ENCODE results near the gene OLFML2A. TPM values are rescaled to one million over a fixed set of nuclear protein-coding genes. Genes with fewer than 3 reads are reported as not detected.
A peak's percentile ranks its signal among the peaks of the same experiment; 100 is the strongest.
"Not testable (repeated sequence)": the region's sequence is repeated elsewhere in the genome, so short reads cannot be mapped to it uniquely, and the experiment has no call there.

Gene OLFML2A
- total RNA-seq, 1 experiment from 2014 or later = 14.2 TPM

DNA sequence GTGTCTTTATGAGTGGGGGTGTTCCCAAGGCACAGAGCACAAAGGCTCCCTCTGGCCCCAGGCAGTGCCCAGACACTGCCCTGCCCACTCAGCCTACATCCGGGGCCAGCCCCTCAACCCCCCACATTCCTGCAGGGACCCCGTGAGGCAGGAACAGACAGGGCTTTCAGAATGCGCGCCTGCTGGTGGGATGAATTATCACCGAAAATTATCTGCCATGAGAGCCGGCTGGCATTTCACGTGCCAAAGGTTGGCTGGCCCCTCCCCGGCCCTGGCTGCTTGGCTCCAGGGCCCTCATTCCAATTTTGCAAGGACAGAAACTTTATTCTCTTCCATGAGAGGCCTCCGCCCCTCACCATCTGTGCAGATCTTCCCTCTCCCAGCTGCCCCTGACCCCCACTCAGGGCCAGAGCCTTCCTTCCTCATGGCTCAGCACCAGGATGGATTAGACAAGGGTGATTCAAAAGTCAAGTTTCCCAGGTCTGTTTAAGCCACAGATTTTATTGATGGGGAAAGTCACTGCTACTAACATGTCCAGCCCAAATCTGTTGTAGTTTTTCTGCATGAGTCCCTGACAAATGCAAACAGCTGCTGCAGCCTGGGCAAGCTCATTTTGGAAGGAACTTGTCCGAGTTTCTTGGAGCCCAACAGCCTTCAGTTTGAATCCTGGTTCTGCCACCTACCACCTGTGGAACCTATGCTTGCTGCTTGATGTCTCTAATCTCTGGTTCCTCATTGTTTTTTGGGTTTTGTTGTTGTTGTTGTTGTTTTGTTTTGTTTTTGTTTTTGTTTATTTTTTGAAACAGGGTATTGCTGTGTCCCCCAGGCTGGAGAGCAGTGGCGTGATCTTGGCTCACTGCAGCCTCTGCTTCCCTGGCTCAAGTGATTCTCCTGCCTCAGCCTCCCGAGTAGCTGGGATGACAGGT is 44.0 kb downstream of the OLFML2A start:
- DNase-seq (ENCODE audit: low read depth) = peak; percentile 84

DNA sequence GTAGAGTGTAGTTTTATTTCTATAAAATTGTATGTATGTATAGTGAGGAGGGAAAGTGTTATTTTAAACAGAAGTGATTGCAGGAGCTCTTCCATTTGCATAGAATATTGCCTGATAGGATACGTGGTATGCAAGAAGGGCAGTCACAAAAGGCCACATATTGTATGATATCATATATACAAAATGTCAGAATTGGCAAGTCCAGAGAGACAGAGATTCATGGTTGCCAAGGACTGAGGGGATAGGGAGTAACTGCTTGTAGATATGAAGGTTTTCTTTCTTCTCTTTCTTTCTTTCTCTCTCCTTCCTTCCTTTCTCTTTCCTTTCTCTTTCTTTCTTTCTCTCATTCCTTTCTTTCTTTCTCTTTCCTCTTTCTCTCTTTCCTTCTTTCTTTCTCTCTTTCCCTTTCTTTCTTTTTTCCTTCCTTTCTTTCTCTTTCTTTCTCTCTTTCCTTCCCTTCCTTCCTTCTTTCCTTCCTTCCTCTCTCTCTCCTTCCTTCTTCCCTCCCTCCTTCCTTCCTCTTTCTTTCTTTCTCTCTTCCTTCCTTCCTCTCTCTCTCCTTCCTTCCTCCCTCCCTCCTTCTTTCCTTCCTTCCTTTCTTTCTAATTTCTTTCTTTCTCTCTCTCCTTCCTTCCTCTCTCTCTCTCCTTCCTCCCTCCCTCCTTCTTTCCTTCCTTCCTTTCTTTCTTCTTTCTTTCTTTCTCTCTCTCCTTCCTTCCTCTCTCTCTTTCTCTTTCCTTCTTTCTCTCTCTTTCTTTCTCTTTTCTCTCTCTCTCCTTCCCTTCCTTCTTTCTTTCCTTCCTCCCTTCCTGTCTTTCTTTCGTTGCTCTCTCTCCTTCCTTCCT is 51.8 kb downstream of the OLFML2A start:
- DNase-seq (ENCODE audit: low read depth) = no peak

DNA sequence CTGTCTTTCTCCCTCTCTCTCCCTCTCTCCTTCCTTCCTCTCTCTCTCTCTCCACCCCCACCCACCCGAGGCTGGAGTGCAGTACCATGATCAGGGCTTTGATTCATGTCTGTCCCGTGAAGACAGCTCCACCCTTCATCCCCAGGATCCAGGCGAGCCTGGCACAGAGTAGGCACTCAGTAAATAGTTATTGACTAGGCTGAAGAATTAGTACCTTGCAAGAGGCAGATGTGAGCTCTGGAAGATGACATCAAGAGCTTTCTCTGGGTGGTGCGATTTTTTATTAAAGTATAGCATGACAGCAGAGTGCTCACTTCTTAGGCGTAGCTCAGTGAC is 52.4 kb downstream of the OLFML2A start:
- no peak for DNase-seq (ENCODE audit: low read depth)

- no peak for DNase-seq (ENCODE audit: low read depth)
These were observed 53.7 kb downstream of the OLFML2A start for GRCh38 chr9:124830593-124830992.

DNA sequence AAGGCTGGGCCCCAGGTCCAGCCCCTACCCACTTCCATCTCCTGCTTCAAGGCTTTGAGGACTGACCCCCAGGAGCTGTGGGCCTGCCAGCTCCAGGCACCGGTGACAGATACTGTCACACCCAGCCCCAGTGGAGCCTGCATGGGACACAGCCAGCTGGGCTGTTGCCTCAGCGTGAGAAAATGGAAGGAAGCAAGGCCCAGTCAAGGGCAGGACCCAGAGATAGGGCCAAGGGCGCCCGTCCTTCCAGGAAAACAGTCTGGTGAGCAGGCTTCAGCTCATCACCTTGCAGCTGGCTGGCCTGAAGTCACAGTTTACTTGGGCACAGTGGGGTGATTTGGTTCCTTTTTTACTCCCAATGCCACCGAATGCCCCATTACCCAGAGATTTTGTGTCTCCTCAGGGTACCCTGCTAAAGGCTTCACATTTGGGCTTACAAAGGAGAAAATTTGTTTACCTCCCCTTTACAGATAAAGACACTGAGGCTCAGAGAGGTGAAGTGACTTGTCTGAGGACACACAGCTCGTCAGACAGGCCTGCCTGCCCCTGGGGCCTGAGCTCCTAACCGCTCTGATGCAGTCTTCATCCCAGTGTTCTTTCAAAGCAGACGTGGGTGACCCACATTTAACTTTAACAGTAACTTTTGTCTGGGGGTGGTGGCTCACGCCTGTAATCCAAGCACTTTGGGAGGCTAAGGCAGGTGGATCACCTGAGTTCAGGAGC is 54.9 kb downstream of the OLFML2A start:
- DNase-seq (ENCODE audit: low read depth) = no peak

DNA sequence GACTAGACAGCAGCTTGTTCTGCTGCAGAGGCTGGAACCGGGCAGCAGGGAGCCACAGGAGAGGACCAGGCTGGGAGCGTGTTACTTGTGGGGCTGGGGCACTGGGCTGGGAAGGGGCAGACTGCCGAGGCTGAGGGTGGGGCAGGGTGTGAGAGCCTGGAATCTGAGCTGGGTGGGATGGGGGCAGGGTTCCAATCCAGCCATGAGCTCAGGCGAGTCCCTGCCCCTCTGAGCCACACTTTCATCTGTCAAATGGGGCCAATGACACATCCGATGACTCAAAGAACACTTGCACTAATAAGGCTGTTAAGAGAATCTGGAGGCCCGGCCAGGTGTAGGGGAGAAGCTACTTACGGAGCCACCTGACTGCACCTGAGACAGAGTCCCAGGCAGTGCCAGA is 57.7 kb downstream of the OLFML2A start:
- DNase-seq (ENCODE audit: low read depth) = peak; percentile 59

- DNase-seq (ENCODE audit: low read depth) = peak; percentile 68
These were observed 58.2 kb downstream of the OLFML2A start for GRCh38 chr9:124835026-124835557.

DNA sequence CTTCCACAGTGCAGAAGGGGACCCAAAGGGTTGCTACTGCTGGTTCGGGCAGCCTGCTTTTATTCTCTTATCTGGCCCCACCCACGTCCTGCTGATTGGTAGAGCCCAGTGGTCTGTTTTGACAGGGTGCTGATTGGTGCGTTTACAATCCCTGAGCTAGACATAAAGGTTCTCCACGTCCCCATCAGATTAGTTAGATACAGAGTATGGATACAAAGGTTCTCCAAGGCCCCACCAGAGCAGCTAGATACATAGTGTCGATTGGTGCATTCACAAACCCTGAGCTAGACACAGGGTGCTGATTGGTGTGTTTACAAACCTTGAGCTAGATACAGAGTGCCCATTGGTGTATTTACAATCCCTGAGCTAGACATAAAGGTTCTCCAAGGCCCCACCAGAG is 61.2 kb downstream of the OLFML2A start:
- not testable (repeated sequence) for DNase-seq (ENCODE audit: low read depth)

DNA sequence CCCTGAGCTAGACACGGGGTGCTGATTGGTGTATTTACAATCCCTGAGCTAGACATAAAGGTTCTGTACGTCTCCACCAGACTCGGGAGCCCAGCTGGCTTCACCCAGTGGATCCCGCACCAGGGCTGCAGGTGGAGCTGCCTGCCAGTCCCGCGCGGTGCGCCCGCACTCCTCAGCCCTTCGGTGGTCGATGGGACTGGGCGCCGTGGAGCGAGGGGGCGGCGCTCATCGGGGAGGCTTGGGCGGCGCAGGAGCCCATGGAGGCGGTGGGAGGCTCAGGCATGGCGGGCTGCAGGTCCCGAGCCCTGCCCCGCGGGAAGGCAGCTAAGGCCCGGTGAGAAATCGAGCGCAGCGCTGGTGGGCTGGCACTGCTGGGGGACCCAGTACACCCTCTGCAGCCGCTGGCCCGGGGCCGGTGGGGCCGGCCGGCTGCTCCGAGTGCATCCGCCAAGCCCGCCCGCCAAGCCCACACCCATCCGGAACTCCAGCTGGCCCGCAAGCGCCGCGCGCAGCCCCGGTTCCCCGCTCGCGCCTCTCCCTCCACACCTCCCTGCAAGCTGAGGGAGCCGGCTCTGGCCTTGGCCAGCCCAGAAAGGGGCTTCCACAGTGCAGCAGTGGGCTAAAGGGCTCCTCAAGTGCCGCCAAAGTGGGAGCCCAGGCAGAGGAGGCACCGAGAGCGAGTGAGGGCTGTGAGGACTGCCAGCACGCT is 61.8 kb downstream of the OLFML2A start:
- not testable (repeated sequence) for DNase-seq (ENCODE audit: low read depth)

- peak; percentile 64 for DNase-seq (ENCODE audit: low read depth)
These were observed 62.8 kb downstream of the OLFML2A start for GRCh38 chr9:124839612-124840299.

DNA sequence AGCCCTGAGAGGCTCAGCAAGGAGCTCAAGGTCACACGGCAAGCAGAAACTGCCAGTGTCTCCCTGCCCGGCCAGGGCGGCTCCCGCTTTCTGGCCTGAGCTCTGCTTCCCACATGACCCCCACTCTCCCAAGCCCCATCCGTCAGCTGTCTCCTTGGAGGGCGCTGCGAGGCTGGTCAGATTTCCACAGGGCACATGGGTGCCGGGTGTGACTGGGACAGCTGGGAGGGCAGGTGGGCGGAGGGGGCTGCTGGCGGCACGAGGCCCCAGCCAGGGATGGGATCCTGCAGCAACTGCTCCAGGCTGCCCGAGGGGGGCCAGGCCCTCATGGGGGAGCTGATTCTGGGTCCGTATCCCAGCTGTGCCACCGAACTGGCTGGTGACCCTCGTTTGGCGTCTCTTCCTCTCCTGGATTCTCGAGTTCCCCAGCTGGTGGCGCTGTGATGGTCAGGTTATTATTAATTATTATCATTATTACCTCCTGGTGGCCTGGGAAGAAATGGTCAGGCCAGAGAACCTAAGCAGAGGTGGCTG is 63.4 kb downstream of the OLFML2A start:
- DNase-seq (ENCODE audit: low read depth) = peak; percentile 87

DNA sequence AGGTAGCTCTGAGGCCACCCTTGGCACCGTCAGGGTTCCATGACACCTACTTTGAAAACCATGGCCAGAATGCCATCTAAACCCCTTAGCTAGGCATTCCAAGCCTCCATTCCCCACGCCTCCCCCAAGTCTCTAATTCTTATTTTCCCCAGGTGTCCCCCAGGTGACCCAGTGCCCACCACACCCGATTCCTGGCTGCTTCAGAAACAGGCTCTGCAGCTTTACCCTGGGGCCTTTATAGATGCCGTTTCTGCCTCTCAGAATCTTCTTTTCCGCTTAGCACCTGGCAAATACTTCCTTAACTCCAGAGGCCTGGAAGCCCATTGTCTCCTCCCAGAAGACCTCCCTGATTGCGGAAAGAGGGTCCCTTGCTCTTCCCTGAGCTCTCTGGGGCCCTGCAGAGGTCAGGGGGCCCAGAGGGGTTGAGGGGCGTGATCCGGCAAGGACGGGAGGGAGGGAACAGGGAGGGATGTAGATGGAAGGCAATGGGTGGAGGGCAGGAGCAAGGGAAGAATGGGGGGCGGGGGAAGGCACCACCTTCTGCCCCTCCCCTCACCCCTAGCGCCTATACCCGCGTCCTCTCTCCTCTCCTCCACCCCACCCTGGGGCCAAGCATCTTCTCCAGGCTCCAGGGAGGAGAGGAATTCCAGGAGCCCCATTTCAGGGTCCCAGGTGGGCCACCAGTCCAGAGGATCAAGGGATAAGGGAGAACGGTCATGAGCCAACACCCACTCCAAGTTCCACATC is 64.3 kb downstream of the OLFML2A start:
- no peak for DNase-seq (ENCODE audit: low read depth)

DNA sequence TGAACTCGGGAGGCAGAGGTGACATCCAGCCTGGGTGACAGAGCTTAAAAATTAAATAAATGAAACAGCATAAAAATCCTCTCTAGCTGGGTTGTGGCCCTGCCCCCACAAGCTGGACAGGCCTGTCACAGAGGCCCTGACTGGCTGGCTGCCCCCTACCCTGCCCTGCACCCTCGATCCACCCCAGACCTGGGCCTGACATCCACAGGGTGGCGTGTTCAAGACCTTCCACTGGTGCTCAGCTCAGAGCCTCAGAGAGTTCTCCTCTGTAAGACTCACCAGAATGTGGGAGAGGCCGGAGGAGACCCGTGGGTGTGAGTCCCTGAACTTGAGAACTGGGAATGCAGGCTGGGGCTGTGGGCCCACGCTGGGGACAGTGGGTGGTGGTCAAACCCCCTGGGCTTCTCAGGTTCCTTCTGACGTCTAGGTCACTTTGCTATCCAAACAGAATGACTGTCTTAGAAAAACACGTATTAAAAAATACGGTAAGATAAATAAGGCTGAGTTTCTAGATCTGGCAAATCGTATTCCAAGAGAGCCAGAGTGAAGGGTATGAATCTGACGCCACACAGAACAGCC is 66.6 kb downstream of the OLFML2A start:
- no peak for DNase-seq (ENCODE audit: low read depth)

DNA sequence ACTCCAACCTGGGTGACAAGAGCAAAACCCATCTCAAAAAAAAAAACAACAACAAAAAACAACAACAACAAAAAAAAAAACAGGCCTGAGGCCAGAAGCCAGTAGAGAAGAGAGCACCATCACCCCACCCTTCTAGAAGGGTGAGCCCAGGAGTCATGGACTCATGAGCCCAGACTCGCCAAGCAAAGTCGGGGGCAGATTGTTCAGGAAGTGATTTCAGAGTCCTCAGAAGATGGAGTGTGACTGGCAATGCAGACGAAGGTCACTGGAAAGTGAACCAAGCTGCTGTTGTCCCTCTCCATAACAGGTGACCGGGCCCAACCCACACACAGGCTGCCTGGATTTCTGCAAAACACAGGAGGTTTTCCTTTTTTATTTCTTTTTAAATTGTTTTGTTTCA is 67.4 kb downstream of the OLFML2A start:
- DNase-seq (ENCODE audit: low read depth) = no peak

GRCh38 chr9:124846467-124846866 is 69.5 kb downstream of the OLFML2A start:
- DNase-seq (ENCODE audit: low read depth) = not testable (repeated sequence)

- no peak for DNase-seq (ENCODE audit: low read depth)
These were observed 70.0 kb downstream of the OLFML2A start for GRCh38 chr9:124846969-124847368.

DNA sequence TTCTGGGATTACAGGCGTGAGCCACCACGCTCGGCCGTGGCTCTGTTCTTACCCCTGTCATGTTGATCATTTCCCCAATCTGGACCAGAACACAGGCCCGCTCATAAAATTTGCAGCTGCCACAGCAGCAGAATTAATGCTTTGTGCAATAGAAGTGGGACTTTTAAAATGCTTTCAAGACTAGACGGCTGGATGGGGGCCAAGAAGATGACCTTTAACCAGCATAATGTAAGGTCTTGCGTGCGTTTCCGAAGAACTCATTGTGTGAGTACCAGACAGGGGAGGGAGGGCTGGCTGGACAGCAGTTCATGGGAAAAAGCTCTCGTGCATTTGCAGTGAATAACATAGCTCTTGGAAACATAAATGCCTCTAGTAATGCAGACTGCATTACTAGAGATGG is 72.9 kb downstream of the OLFML2A start:
- peak; percentile 68 for DNase-seq (ENCODE audit: low read depth)

DNA sequence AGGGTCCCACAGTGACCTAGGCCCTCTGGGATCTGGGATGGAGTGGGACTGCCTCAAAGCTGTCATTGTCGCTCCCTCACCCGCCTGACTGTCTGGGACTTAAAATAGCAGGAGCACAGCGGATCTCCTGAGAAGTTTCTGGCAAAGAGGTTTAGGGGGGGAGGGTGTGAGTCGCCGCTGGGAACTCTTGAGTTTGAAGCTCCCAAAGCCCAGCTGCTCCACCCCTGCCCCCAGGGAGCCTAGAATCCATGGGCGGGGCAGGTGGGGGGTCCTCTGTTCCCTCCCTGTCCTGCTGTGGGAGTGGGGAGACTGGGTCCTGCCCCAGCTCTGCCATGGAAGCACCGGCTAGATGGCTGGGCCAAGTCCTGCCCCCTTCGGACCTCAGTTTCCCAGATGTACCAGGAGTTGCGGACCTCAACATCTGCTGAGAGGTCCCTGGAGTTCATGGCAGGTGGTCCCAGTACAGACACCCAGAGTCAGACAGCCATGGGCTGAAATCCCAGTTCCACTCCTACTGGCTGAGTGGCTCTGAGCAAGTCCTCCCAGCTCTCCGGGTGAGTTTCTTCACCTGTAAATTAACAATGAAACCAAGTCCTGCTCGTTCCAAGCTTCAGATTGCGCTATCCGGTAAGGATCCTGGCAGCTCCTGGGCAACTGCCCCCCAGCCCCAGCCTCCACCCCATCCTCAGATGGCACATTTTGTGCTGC is 75.3 kb downstream of the OLFML2A start:
- peak; percentile 17 for DNase-seq (ENCODE audit: low read depth)
